Smooth muscle cell (in vitro differentiated cells): ENCODE data around the gene RAX2. TPM values are rescaled to one million over a fixed set of nuclear protein-coding genes. Genes with fewer than 3 reads are reported as not detected.

ENCODE experiments used
- DNase-seq: peaks from one replicate; lab custom pipeline; 2025; ENCODE audit not compliant: unreplicated experiment; lab: John Stamatoyannopoulos, UW
- H2AFZ ChIP-seq: fragments of 200-600 bp; sonication (generic); 2 replicates; pipeline ENCODE4 v1.6.0; 2016; ENCODE audit warnings: antibody characterized with exemption, low read depth, mild to moderate bottlenecking
- H3F3A ChIP-seq: fragments of 200-600 bp; sonication (generic); 2 replicates; pipeline ENCODE4 v1.6.0; 2017; ENCODE audit warnings: antibody characterized with exemption, low read depth
- H3K27ac ChIP-seq: fragments of 200-600 bp; sonication (generic); 2 replicates; pipeline ENCODE4 v1.5.1; 2016; ENCODE audit warnings: low read depth, mild to moderate bottlenecking
- H3K27me3 ChIP-seq: fragments of 200-600 bp; sonication (generic); 2 replicates; pipeline ENCODE4 v1.6.1; 2016; ENCODE audit warnings: low read depth, mild to moderate bottlenecking
- H3K36me3 ChIP-seq: fragments of 200-600 bp; sonication (generic); 2 replicates; pipeline ENCODE4 v1.5.1; 2016; ENCODE audit warnings: low read depth
- H3K4me1 ChIP-seq: fragments of 200-600 bp; sonication (generic); 2 replicates; pipeline ENCODE4 v1.5.1; 2016; ENCODE audit warnings: low read depth
- H3K4me2 ChIP-seq: fragments of 200-600 bp; sonication (generic); 2 replicates; pipeline ENCODE4 v1.6.0; 2016; ENCODE audit warnings: mild to moderate bottlenecking
- H3K4me3 ChIP-seq: fragments of 200-600 bp; sonication (generic); 2 replicates; pipeline ENCODE4 v1.5.1; 2016; ENCODE audit warnings: mild to moderate bottlenecking
- H3K79me2 ChIP-seq: fragments of 200-600 bp; sonication (generic); 2 replicates; pipeline ENCODE4 v1.6.0; 2016; ENCODE audit warnings: low read depth, mild to moderate bottlenecking
- H3K9ac ChIP-seq: fragments of 200-600 bp; sonication (generic); 2 replicates; pipeline ENCODE4 v1.6.0; 2016; ENCODE audit warnings: low read depth
- H3K9me3 ChIP-seq: fragments of 200-600 bp; sonication (generic); replicated peaks from 2 replicates; pipeline ENCODE4 v1.5.1; 2016; ENCODE audit warnings: low read depth
- H4K20me1 ChIP-seq: fragments of 200-600 bp; sonication (generic); 2 replicates; pipeline ENCODE4 v1.6.0; 2016; ENCODE audit warnings: low read depth
- CTCF ChIP-seq: fragments of 200-600 bp; sonication (generic); IDR thresholded peaks from 2 replicates; pipeline ENCODE4 v1.5.1; 2017; ENCODE audit warnings: borderline replicate concordance, mild to moderate bottlenecking, antibody characterized with exemption; ENCODE audit not compliant: insufficient read depth, poor library complexity, severe bottlenecking
- WGBS: methylation state at CpG from one replicate; pipeline ENCODE4 v1.1.7; 2016; ENCODE audit warnings: low lambda C conversion rate; 5-methylcytosine and 5-hydroxymethylcytosine counted together
- polyA plus RNA-seq: library from polyadenylated mRNA; unstranded; fragments of >200 nt; fragmentation: Nextera tagmentation; extraction: Ambion mirVana; gene quantifications from 2 replicates; pipeline ENCODE4 v1.2.1, GENCODE V29; 2016
- total RNA-seq: library from RNA; depleted of rRNA; stranded (reverse); fragments of >200 nt; gene quantifications from 2 replicates; pipeline ENCODE4 v1.2.3, GENCODE V29; 2014

Gene RAX2
- total and polyA plus RNA-seq, 2 experiments from 2014 or later = not detected

- no peak overlapping the region for H3K9ac ChIP-seq
- no peak for DNase-seq
- H3K4me3 ChIP-seq = no peak overlapping the region
- no peak overlapping the region for H3K4me2 ChIP-seq
- H3K27ac ChIP-seq = no peak overlapping the region
- H3F3A ChIP-seq = no peaks in the 10 kb centered on the region
- H4K20me1 ChIP-seq = no peaks in the 10 kb centered on the region
- no peaks in the 10 kb centered on the region for H3K36me3 ChIP-seq
- peaks cover 35% of the 10 kb centered on the region for H3K27me3 ChIP-seq
- H3K9me3 ChIP-seq = peaks cover 8% of the 10 kb centered on the region
- H3K79me2 ChIP-seq = no peaks in the 10 kb centered on the region
- 65% methylated on average over 44 of the region's 49 CpGs for WGBS
- no peak overlapping the region for H2AFZ ChIP-seq
- peaks cover 4% of the 10 kb centered on the region for H3K4me1 ChIP-seq
- no peak for TF ChIP-seq CTCF
These were observed 11.9 kb upstream of the RAX2 start for GRCh38 chr19:3783660-3784584.

GRCh38 chr19:3782903-3783302 is 10.9 kb upstream of the RAX2 start:
- Histone ChIP-seq H3K4me1 (peaks cover 4% of the 10 kb centered on the region), H2AFZ (no peak overlapping the region), H3K36me3 (no peaks in the 10 kb centered on the region), H3K9ac (no peak overlapping the region), H3K4me3 (no peak overlapping the region), H4K20me1 (no peaks in the 10 kb centered on the region), H3K79me2 (no peaks in the 10 kb centered on the region), H3K9me3 (peaks cover 8% of the 10 kb centered on the region), H3K4me2 (no peak overlapping the region), H3F3A (no peaks in the 10 kb centered on the region), H3K27me3 (peaks cover 35% of the 10 kb centered on the region), H3K27ac (no peak overlapping the region)
- TF ChIP-seq CTCF = no peak
- WGBS = 86% methylated on average over 13 of the region's 13 CpGs
- DNase-seq = no peak

GRCh38 chr19:3782330-3782729 is 10.3 kb upstream of the RAX2 start:
- 97% methylated on average over 1 of the region's 1 CpG for WGBS
- Histone ChIP-seq H3K36me3 (no peaks in the 10 kb centered on the region), H3K9me3 (peaks cover 8% of the 10 kb centered on the region)

More at GRCh38 chr19:3782330-3782729, 10.3 kb upstream of the RAX2 start:
- no peaks in the 10 kb centered on the region for H4K20me1 ChIP-seq
- no peaks in the 10 kb centered on the region for H3F3A ChIP-seq
- H3K4me2 ChIP-seq = no peak overlapping the region
- DNase-seq = no peak
- no peak for TF ChIP-seq CTCF
- no peak overlapping the region for H2AFZ ChIP-seq
- H3K27me3 ChIP-seq = peaks cover 34% of the 10 kb centered on the region
- no peaks in the 10 kb centered on the region for H3K79me2 ChIP-seq
- H3K9ac ChIP-seq = no peak overlapping the region
- H3K27ac ChIP-seq = no peak overlapping the region
- H3K4me1 ChIP-seq = peaks cover 4% of the 10 kb centered on the region
- no peak overlapping the region for H3K4me3 ChIP-seq
